ENCODE results near the gene TTLL1. TPM values are rescaled to one million over a fixed set of nuclear protein-coding genes. Genes with fewer than 3 reads are reported as not detected.

The TTLL1 gene
- total and polyA plus RNA-seq, 2 donors (not counting 3 experiments of a cell fraction or from before 2014, with no cell fraction given), result 9.0 to 17.0 TPM

DNA sequence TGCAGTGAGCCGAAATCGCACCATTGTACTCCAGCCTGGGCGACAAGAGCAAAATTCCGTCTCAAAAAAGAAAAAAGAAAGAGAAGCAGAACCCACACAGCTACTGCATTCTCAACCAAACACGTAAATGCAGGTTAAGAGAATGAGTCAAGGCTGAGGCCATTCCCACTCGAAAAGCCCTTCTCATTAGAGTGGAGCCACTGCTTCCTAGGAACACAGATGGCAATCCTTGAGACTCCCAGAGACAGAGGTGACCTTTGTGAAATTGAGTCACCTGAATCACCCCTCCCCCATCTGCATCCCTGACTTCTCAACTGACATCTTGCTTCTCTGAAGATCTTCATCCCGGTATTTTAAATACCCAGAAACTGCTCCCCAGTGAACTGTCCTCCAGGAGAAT, 82.4 kb downstream of the TTLL1 start:
- DNase-seq (ENCODE audit: low read depth, low spot score), result no peak
- Histone ChIP-seq H2AFZ (ENCODE audit: low read depth, low read length) (no peak overlapping the region), H3K36me3 (ENCODE audit: control insufficient read depth in 2 of 2, extremely low read depth in 1 of 2, insufficient read depth in 2 of 2, low read length in 2 of 2) (no peaks in the 10 kb centered on the region), H3K79me2 (ENCODE audit: control insufficient read depth, insufficient read depth, low read length) (peaks cover 76% of the 10 kb centered on the region), H3K27ac (ENCODE audit: insufficient read depth, low read depth, low read length) (no peak overlapping the region), H3K4me2 (ENCODE audit: insufficient read depth, low read length) (no peak overlapping the region), H3K4me3 (replicated peaks in 1 of 3; ENCODE audit: insufficient read depth in 1 of 3, low read depth in 1 of 3, low read length in 3 of 3) (no peak overlapping the region), H3K9me3 (replicated peaks; ENCODE audit: control insufficient read depth, insufficient read depth, low read length) (no peaks in the 10 kb centered on the region), H4K20me1 (replicated peaks; ENCODE audit: control insufficient read depth, extremely low read depth, insufficient read depth, low read length) (no peaks in the 10 kb centered on the region), H3K9ac (replicated peaks; ENCODE audit: extremely low read depth, insufficient read depth, low read length) (no peak overlapping the region), H3K4me1 (ENCODE audit: control insufficient read depth, extremely low read depth, insufficient read depth, low read length) (peaks cover 36% of the 10 kb centered on the region), H3K9me1 (replicated peaks; ENCODE audit: control insufficient read depth, extremely low read depth, insufficient read depth, low read length) (no peaks in the 10 kb centered on the region), H3K27me3 (ENCODE audit: control insufficient read depth in 2 of 2, insufficient read depth in 2 of 2, low read length in 2 of 2) (no peaks in the 10 kb centered on the region)
- dilution Hi-C loops (cut with MboI; ENCODE audit: extremely low pct_ligation_motif_present, low sequenced_read_pairs), result no loop called here
- TF ChIP-seq JUN (IDR thresholded peaks at IDR 0.05; ENCODE audit: borderline replicate concordance, insufficient read depth, insufficient read length, low read depth), result no peak
- TF ChIP-seq FOS (IDR thresholded peaks at IDR 0.05; ENCODE audit: borderline replicate concordance, insufficient read depth, low read length), result no peak
- TF ChIP-seq, protein P1, sequence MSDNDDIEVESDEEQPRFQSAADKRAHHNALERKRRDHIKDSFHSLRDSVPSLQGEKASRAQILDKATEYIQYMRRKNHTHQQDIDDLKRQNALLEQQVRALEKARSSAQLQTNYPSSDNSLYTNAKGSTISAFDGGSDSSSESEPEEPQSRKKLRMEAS (IDR thresholded peaks at IDR 0.05; ENCODE audit: insufficient read depth, insufficient read length), result no peak
- TF ChIP-seq GATA2 (IDR thresholded peaks at IDR 0.05; ENCODE audit: insufficient read depth, insufficient read length, low read depth, low read length), result no peak
- TF ChIP-seq, protein P2, sequence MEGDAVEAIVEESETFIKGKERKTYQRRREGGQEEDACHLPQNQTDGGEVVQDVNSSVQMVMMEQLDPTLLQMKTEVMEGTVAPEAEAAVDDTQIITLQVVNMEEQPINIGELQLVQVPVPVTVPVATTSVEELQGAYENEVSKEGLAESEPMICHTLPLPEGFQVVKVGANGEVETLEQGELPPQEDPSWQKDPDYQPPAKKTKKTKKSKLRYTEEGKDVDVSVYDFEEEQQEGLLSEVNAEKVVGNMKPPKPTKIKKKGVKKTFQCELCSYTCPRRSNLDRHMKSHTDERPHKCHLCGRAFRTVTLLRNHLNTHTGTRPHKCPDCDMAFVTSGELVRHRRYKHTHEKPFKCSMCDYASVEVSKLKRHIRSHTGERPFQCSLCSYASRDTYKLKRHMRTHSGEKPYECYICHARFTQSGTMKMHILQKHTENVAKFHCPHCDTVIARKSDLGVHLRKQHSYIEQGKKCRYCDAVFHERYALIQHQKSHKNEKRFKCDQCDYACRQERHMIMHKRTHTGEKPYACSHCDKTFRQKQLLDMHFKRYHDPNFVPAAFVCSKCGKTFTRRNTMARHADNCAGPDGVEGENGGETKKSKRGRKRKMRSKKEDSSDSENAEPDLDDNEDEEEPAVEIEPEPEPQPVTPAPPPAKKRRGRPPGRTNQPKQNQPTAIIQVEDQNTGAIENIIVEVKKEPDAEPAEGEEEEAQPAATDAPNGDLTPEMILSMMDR (IDR thresholded peaks at IDR 0.05; ENCODE audit: extremely low read depth in 1 of 2, insufficient read depth in 1 of 2, low read depth in 1 of 2, low read length in 2 of 2), result no peak
- CTCF ChIA-PET, result interaction anchor here (1.0 to 2.1 kb wide), 4 partner anchors 11 to 17 kb away, joined by 4 to 7 read pairs (median 6); no protein-coding TSS in a partner anchor
- FAIRE-seq, result no peak
- POLR2A ChIA-PET, result no interaction called here
- no TSS peak for BruUV-seq (replicated peaks)
- intact Hi-C loops (cut with micrococcal nuclease), result no loop called here
